Fibroblast of lung (primary cell): ENCODE data around the gene CBFA2T3. TPM values are rescaled to one million over a fixed set of nuclear protein-coding genes. Genes with fewer than 3 reads are reported as not detected.

Experiments
- DNase-seq, 2 donors: peaks; one replicate each; pipeline versions ENCODE4 v3.0.0 to v3.0.0-alpha.2; 2010; ENCODE audit warnings: low read depth in 2 of 2
- H2AFZ ChIP-seq: 2 replicates; pipeline ENCODE4 v1.5.1; 2012; ENCODE audit warnings: low read length, control low read depth, inconsistent platforms
- H3K27ac ChIP-seq: 2 replicates; pipeline ENCODE4 v1.5.1; 2011; ENCODE audit warnings: low read length, control low read depth; ENCODE audit not compliant: insufficient read depth
- H3K27me3 ChIP-seq: 2 replicates; pipeline ENCODE4 v1.5.1; 2011; ENCODE audit warnings: mild to moderate bottlenecking, low read length; ENCODE audit not compliant: control insufficient read depth, insufficient read depth
- H3K36me3 ChIP-seq: 2 replicates; pipeline ENCODE4 v1.5.1; 2011; ENCODE audit warnings: low read length; ENCODE audit not compliant: control insufficient read depth, insufficient read depth
- H3K4me1 ChIP-seq: 2 replicates; pipeline ENCODE4 v1.5.1; 2011; ENCODE audit warnings: low read length; ENCODE audit not compliant: control insufficient read depth, insufficient read depth; ENCODE audit errors: extremely low read depth
- H3K4me2 ChIP-seq: 2 replicates; pipeline ENCODE4 v1.5.1; 2011; ENCODE audit warnings: low read length, control low read depth; ENCODE audit not compliant: insufficient read depth; ENCODE audit errors: extremely low read depth
- H3K4me3 ChIP-seq, 4 experiments: fragments of 200-600 bp in 1 of 4; sonication (generic) in 1 of 4; replicated peaks in 1 of 4; 2 replicates each; pipeline ENCODE4 v1.5.1; 2011 to 2016; ENCODE audit warnings: low read length in 4 of 4, low read depth in 3 of 4, mild to moderate bottlenecking in 3 of 4, control low read depth in 2 of 4, inconsistent platforms in 1 of 4, mixed read lengths in 1 of 4; ENCODE audit not compliant: insufficient read depth in 1 of 4; ENCODE audit errors: control extremely low read depth in 1 of 4
- H3K79me2 ChIP-seq: 2 replicates; pipeline ENCODE4 v1.5.1; 2012; ENCODE audit warnings: mild to moderate bottlenecking, low read length, inconsistent platforms; ENCODE audit not compliant: control insufficient read depth, insufficient read depth
- H3K9ac ChIP-seq: 2 replicates; pipeline ENCODE4 v1.5.1; 2011; ENCODE audit warnings: mild to moderate bottlenecking, low read length, control low read depth; ENCODE audit not compliant: insufficient read depth
- H3K9me3 ChIP-seq: 2 replicates; pipeline ENCODE4 v1.5.1; 2012; ENCODE audit warnings: low read depth, low read length; ENCODE audit not compliant: control insufficient read depth, insufficient read depth
- H4K20me1 ChIP-seq: 2 replicates; pipeline ENCODE4 v1.5.1; 2011; ENCODE audit warnings: low read length; ENCODE audit not compliant: control insufficient read depth, insufficient read depth; ENCODE audit errors: extremely low read depth
- CTCF ChIP-seq, 2 donors: IDR thresholded peaks in 1 of 2; conservative IDR thresholded peaks in 1 of 2; 1 replicate in 1 of 2; 2 replicates in 1 of 2; pipeline ENCODE4 v1.5.1; 2011 to 2012; ENCODE audit warnings: low read length in 2 of 2, control low read depth in 1 of 2, inconsistent platforms in 1 of 2, low read depth in 1 of 2, mild to moderate bottlenecking in 1 of 2
- EZH2 ChIP-seq: IDR thresholded peaks from 2 replicates; pipeline ENCODE4 v1.5.1; 2012; ENCODE audit warnings: low read length, control low read depth, mild to moderate bottlenecking; ENCODE audit errors: missing control alignments
- polyA plus RNA-seq, 2 donors: library from polyadenylated mRNA; depleted of rRNA in 1 of 2; stranded (reverse) in 1 of 2; unstranded in 1 of 2; fragments of >200 nt; gene quantifications; 2 replicates each; pipeline ENCODE4 v1.2.1, GENCODE V29; 2011 to 2012; ENCODE audit warnings: missing spikeins in 1 of 2
- total RNA-seq: library from RNA; depleted of rRNA; stranded (reverse); fragments of >200 nt; gene quantifications from 2 replicates; pipeline ENCODE4 v1.2.1, GENCODE V29; 2014

CBFA2T3 gene
- total and polyA plus RNA-seq, 2 donors (not counting 1 experiment from before 2014, with no cell fraction given): under 0.01 to 0.05 TPM

- H3K4me1 ChIP-seq: no peaks in the 10 kb centered on the region
Measured at GRCh38 chr16:88913870-88914269, 63.1 kb downstream of the CBFA2T3 start.

GRCh38 chr16:88913001-88913612 is 63.9 kb downstream of the CBFA2T3 start:
- DNase-seq: no peak
- H3K9ac ChIP-seq: no peak overlapping the region
- peaks cover 17% of the 10 kb centered on the region for H3K27me3 ChIP-seq
- no peak overlapping the region for H2AFZ ChIP-seq
- H3K79me2 ChIP-seq: no peaks in the 10 kb centered on the region
- no peaks in the 10 kb centered on the region for H3K9me3 ChIP-seq
- no peaks in the 10 kb centered on the region for H3K36me3 ChIP-seq
- H3K4me1 ChIP-seq: no peaks in the 10 kb centered on the region
- no peak overlapping the region for H3K27ac ChIP-seq
- no peak overlapping the region for H3K4me3 ChIP-seq
- no peak for TF ChIP-seq EZH2
- no peak for TF ChIP-seq CTCF (conservative IDR thresholded peaks at IDR 0.05 in 1 of 2, IDR thresholded peaks at IDR 0.05 in 1 of 2; ENCODE audit: low read depth in 1 of 2, low read length in 2 of 2)
- H4K20me1 ChIP-seq: no peaks in the 10 kb centered on the region
- H3K4me2 ChIP-seq: no peak overlapping the region

More at GRCh38 chr16:88913870-88914269, 63.1 kb downstream of the CBFA2T3 start:
- Histone ChIP-seq H3K4me2 (no peak overlapping the region), H3K79me2 (no peaks in the 10 kb centered on the region), H3K27ac (no peak overlapping the region), H3K4me3 (no peak overlapping the region), H3K36me3 (no peaks in the 10 kb centered on the region), H3K9me3 (no peaks in the 10 kb centered on the region), H3K9ac (no peak overlapping the region), H3K27me3 (peaks cover 17% of the 10 kb centered on the region), H4K20me1 (no peaks in the 10 kb centered on the region), H2AFZ (no peak overlapping the region)
- DNase-seq: no peak
- TF ChIP-seq EZH2 (no peak), CTCF (conservative IDR thresholded peaks at IDR 0.05 in 1 of 2, IDR thresholded peaks at IDR 0.05 in 1 of 2; ENCODE audit: low read depth in 1 of 2, low read length in 2 of 2) (no peak)

GRCh38 chr16:88912556-88912955 is 64.5 kb downstream of the CBFA2T3 start:
- Histone ChIP-seq H3K79me2 (no peaks in the 10 kb centered on the region), H3K36me3 (no peaks in the 10 kb centered on the region), H2AFZ (no peak overlapping the region), H3K4me3 (no peak overlapping the region), H3K4me1 (no peaks in the 10 kb centered on the region), H3K27me3 (peaks cover 17% of the 10 kb centered on the region), H3K4me2 (no peak overlapping the region), H3K9ac (no peak overlapping the region), H3K9me3 (no peaks in the 10 kb centered on the region), H3K27ac (no peak overlapping the region), H4K20me1 (no peaks in the 10 kb centered on the region)
- no peak for TF ChIP-seq CTCF (conservative IDR thresholded peaks at IDR 0.05 in 1 of 2, IDR thresholded peaks at IDR 0.05 in 1 of 2; ENCODE audit: low read depth in 1 of 2, low read length in 2 of 2)
- TF ChIP-seq EZH2: no peak
- no peak for DNase-seq
